K562 (cell line): Measurements from ENCODE around the gene ITGA2B. TPM values are rescaled to one million over a fixed set of nuclear protein-coding genes. Genes with fewer than 3 reads are reported as not detected.

Experiments
- ARNT ChIP-seq, 2 experiments: fragments of 450-650 bp; IDR thresholded peaks; 2 replicates each; pipeline ENCODE4 v1.6.1; 2016; ENCODE audit warnings: mild to moderate bottlenecking in 1 of 2
- BRF1 ChIP-seq: IDR thresholded peaks from 3 replicates; pipeline ENCODE4 v1.6.1; 2011; ENCODE audit warnings: borderline replicate concordance, mild to moderate bottlenecking; ENCODE audit not compliant: insufficient read length; ENCODE audit errors: extremely low read depth
- CEBPG ChIP-seq, 3 experiments: fragments of 200-800 bp in 1 of 3; sonication (Bioruptor generic) in 1 of 3; sonication (generic) in 1 of 3; formaldehyde crosslinking in 1 of 3; IDR thresholded peaks in 2 of 3; conservative IDR thresholded peaks in 1 of 3; 2 replicates each; pipeline versions ENCODE4 v1.6.1 to v1.8.0; 2016 to 2022; ENCODE audit warnings: missing compliant biosample characterization in 2 of 3, missing genetic modification characterization in 2 of 3, mild to moderate bottlenecking in 1 of 3, missing genetic modification reagents in 1 of 3
- CHD2 ChIP-seq: IDR thresholded peaks from 2 replicates; pipeline ENCODE4 v1.6.1; 2011; ENCODE audit warnings: low read depth, low read length
- DIDO1 ChIP-seq: fragments of 450-650 bp; IDR thresholded peaks from 2 replicates; pipeline ENCODE4 v1.6.1; 2016; ENCODE audit warnings: low read depth, missing biosample characterization, missing genetic modification characterization
- GABPB2 ChIP-seq: fragments of 250-450 bp; sonication (Bioruptor Pico); conservative IDR thresholded peaks from 2 replicates; pipeline ENCODE4 v1.5.1; 2021; ENCODE audit warnings: mild to moderate bottlenecking
- KAT2B ChIP-seq: IDR thresholded peaks from one replicate; pipeline ENCODE4 v1.6.1; 2012; ENCODE audit warnings: low read depth, mild to moderate bottlenecking, control low read depth, inconsistent platforms, low read length, moderate library complexity
- NCOA6 ChIP-seq: fragments of 450-650 bp; IDR thresholded peaks from 2 replicates; pipeline ENCODE4 v1.6.1; 2017; ENCODE audit warnings: mild to moderate bottlenecking
- PHF8 ChIP-seq: fragments of 200-600 bp; sonication (generic); IDR thresholded peaks from 2 replicates; pipeline ENCODE4 v1.6.1; 2012; ENCODE audit warnings: mixed run types, mild to moderate bottlenecking, inconsistent platforms, low read length, moderate library complexity, borderline replicate concordance
- PRPF4 ChIP-seq: fragments of 200-400 bp; formaldehyde crosslinking; IDR thresholded peaks from one replicate; pipeline ENCODE4 v1.6.1; 2017; ENCODE audit warnings: low read length, low read depth, mild to moderate bottlenecking; ENCODE audit not compliant: insufficient read depth, poor library complexity, severe bottlenecking
- RBM14 ChIP-seq: fragments of 200-400 bp; formaldehyde crosslinking; IDR thresholded peaks from 2 replicates; pipeline ENCODE4 v1.6.1; 2018; ENCODE audit warnings: low read depth, mild to moderate bottlenecking, low read length, moderate library complexity, borderline replicate concordance; ENCODE audit not compliant: insufficient read depth
- RFX1 ChIP-seq: fragments of 450-650 bp; IDR thresholded peaks from 2 replicates; pipeline ENCODE4 v1.6.1; 2016; ENCODE audit warnings: mild to moderate bottlenecking, moderate library complexity
- SAFB ChIP-seq: fragments of 200-400 bp; formaldehyde crosslinking; IDR thresholded peaks from 2 replicates; pipeline ENCODE4 v1.6.1; 2017; ENCODE audit warnings: low read depth, low read length, borderline replicate concordance
- SP2 ChIP-seq: IDR thresholded peaks from 2 replicates; pipeline ENCODE4 v1.6.1; 2011; ENCODE audit warnings: mild to moderate bottlenecking, low read depth, low read length, moderate library complexity; ENCODE audit not compliant: poor library complexity, severe bottlenecking; ENCODE audit errors: extremely low read depth
- ZBTB1 ChIP-seq: sonication (generic); formaldehyde crosslinking; IDR thresholded peaks from 2 replicates; pipeline ENCODE4 v1.8.1; 2023; ENCODE audit warnings: missing genetic modification reagents, low read depth, mild to moderate bottlenecking, borderline replicate concordance
- ZNF134 ChIP-seq: fragments of 250-450 bp; sonication (Bioruptor Pico); conservative IDR thresholded peaks from 2 replicates; pipeline ENCODE4 v1.4.0; 2020
- ZNF197 ChIP-seq: fragments of 200-800 bp; sonication (Bioruptor generic); IDR thresholded peaks from 2 replicates; pipeline ENCODE4 v1.6.1; 2016; ENCODE audit warnings: low read depth, missing genetic modification characterization, missing compliant biosample characterization
- ZNF212 ChIP-seq: fragments of 450-650 bp; formaldehyde crosslinking; IDR thresholded peaks from 2 replicates; pipeline ENCODE4 v1.4.0; 2020; ENCODE audit warnings: mild to moderate bottlenecking
- ZNF695 ChIP-seq: fragments of 450-650 bp; formaldehyde crosslinking; IDR thresholded peaks from 2 replicates; pipeline ENCODE4 v1.4.0; 2020; ENCODE audit warnings: mild to moderate bottlenecking, moderate library complexity
- polyA plus RNA-seq, 8 experiments: library from polyadenylated mRNA; depleted of rRNA in 4 of 8; stranded (reverse) in 5 of 8; unstranded in 3 of 8; fragments of >200 nt; fragmentation: Nextera tagmentation in 2 of 8; fragmentation: Illumina TruSeq in 1 of 8; extraction: Ambion mirVana in 2 of 8; extraction: Trizol in 1 of 8; gene quantifications; 2 replicates each; pipeline versions ENCODE4 v1.2.1 to v1.2.3, GENCODE V29; 2011 to 2014; ENCODE audit warnings: inconsistent platforms in 1 of 8, missing spikeins in 1 of 8
- total RNA-seq, 7 experiments: library from RNA; depleted of rRNA in 6 of 7; stranded (reverse); fragments of >200 nt in 6 of 7; fragmentation: Illumina TruSeq in 2 of 7; extraction: Trizol in 2 of 7; gene quantifications; 2 replicates each; pipeline versions ENCODE4 v1.2.1 to v1.2.3, GENCODE V29; 2011 to 2021; ENCODE audit warnings: low replicate concordance in 1 of 7
- TF ChIP-seq, protein P1 (sequence below): fragments of 250-450 bp; sonication (Bioruptor Pico); IDR thresholded peaks from 2 replicates; pipeline ENCODE4 v1.4.0; 2020
- TF ChIP-seq, protein P2 (sequence below), 2 experiments: fragments of 450-650 bp; IDR thresholded peaks; 2 replicates each; pipeline ENCODE4 v1.6.1; 2016

ITGA2B gene
- total and polyA plus RNA-seq, 9 of the 15 experiments (the other 6 are each of a cell fraction or from before 2014, with no cell fraction given), result 1.1 to 26.4 (median 5.6) TPM

DNA sequence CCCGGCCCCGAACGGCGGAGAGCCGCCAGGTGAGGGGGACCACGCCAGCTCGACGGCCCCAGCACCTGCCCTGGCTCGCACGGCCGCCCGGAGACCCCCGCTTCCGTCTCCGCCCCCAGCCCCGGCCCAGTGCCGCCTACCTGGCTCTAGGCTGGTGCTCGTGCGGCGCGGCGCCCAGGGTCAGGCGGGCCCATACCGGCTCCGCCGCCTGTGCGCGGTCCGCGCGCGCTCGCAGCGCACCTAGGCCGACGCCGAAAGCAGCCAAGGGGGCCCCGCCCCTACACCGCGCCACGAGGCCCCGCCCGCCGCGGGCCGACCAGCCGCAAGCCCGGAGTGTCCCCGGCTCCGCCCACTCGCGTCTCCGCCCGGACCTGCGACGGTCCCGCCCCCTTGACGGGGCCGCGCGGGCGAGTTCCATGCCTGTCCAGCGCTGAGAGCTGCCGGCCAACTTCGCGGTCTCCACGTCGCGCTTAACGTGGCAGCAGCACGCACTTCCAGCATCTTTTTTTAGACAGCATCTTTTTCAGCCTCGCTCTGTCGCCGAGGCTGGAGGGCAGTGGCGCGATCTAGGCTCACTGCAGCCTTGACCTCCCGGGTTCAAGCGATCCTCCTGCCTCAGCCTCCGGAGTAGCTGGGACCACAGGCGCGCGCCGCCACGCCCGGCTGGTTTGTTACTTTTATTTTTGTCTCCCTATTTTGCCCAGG is 64.7 kb downstream of the ITGA2B start, which contains the start of gene SLC25A39 (continued):
- peak; percentile 74; the same call in 1 of the 2 replicates for TF ChIP-seq PHF8
- no peak for TF ChIP-seq CHD2
- TF ChIP-seq KAT2B, result no peak
- peak; percentile 75; the same call in 1 of the 2 replicates for TF ChIP-seq SAFB
- no peak for TF ChIP-seq RFX1
- TF ChIP-seq CEBPG (CRISPR knock-in tag; IDR thresholded peaks at IDR 0.05), result no peak
- TF ChIP-seq CEBPG (tag; conservative IDR thresholded peaks at IDR 0.05 in 1 of 2, IDR thresholded peaks at IDR 0.05 in 1 of 2), result no peak
- no peak for TF ChIP-seq ARNT (IDR thresholded peaks at IDR 0.05)
- no peak for TF ChIP-seq ZNF212 (CRISPR knock-in tag)
- peak; percentile 67; the same call in 1 of the 2 replicates for TF ChIP-seq NCOA6
- no peak for TF ChIP-seq PRPF4
- TF ChIP-seq DIDO1 (tag), result no peak
- no peak for TF ChIP-seq ZBTB1 (CRISPR knock-in tag)
- TF ChIP-seq ZNF134 (CRISPR knock-in tag), result no peak
- TF ChIP-seq, protein P1, sequence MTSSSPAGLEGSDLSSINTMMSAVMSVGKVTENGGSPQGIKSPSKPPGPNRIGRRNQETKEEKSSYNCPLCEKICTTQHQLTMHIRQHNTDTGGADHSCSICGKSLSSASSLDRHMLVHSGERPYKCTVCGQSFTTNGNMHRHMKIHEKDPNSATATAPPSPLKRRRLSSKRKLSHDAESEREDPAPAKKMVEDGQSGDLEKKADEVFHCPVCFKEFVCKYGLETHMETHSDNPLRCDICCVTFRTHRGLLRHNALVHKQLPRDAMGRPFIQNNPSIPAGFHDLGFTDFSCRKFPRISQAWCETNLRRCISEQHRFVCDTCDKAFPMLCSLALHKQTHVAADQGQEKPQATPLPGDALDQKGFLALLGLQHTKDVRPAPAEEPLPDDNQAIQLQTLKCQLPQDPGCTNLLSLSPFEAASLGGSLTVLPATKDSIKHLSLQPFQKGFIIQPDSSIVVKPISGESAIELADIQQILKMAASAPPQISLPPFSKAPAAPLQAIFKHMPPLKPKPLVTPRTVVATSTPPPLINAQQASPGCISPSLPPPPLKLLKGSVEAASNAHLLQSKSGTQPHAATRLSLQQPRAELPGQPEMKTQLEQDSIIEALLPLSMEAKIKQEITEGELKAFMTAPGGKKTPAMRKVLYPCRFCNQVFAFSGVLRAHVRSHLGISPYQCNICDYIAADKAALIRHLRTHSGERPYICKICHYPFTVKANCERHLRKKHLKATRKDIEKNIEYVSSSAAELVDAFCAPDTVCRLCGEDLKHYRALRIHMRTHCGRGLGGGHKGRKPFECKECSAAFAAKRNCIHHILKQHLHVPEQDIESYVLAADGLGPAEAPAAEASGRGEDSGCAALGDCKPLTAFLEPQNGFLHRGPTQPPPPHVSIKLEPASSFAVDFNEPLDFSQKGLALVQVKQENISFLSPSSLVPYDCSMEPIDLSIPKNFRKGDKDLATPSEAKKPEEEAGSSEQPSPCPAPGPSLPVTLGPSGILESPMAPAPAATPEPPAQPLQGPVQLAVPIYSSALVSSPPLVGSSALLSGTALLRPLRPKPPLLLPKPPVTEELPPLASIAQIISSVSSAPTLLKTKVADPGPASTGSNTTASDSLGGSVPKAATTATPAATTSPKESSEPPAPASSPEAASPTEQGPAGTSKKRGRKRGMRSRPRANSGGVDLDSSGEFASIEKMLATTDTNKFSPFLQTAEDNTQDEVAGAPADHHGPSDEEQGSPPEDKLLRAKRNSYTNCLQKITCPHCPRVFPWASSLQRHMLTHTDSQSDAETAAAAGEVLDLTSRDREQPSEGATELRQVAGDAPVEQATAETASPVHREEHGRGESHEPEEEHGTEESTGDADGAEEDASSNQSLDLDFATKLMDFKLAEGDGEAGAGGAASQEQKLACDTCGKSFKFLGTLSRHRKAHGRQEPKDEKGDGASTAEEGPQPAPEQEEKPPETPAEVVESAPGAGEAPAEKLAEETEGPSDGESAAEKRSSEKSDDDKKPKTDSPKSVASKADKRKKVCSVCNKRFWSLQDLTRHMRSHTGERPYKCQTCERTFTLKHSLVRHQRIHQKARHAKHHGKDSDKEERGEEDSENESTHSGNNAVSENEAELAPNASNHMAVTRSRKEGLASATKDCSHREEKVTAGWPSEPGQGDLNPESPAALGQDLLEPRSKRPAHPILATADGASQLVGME (CRISPR knock-in tag), result peak; percentile 46; the same call in 1 of the 2 replicates
- TF ChIP-seq SP2, result no peak
- no peak for TF ChIP-seq ZNF695 (CRISPR knock-in tag)
- no peak for TF ChIP-seq ZNF197
- TF ChIP-seq RBM14, result no peak
- TF ChIP-seq BRF1, result no peak
- no peak for TF ChIP-seq GABPB2 (CRISPR knock-in tag)
- TF ChIP-seq, protein P2, sequence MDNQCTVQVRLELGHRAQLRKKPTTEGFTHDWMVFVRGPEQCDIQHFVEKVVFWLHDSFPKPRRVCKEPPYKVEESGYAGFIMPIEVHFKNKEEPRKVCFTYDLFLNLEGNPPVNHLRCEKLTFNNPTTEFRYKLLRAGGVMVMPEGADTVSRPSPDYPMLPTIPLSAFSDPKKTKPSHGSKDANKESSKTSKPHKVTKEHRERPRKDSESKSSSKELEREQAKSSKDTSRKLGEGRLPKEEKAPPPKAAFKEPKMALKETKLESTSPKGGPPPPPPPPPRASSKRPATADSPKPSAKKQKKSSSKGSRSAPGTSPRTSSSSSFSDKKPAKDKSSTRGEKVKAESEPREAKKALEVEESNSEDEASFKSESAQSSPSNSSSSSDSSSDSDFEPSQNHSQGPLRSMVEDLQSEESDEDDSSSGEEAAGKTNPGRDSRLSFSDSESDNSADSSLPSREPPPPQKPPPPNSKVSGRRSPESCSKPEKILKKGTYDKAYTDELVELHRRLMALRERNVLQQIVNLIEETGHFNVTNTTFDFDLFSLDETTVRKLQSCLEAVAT (IDR thresholded peaks at IDR 0.05), result no peak
